ENCODE data around the gene RNASET2.
"Not testable (repeated sequence)": the region's sequence is repeated elsewhere in the genome, so short reads cannot be mapped to it uniquely, and the experiment has no call there.

The RNASET2 gene

GRCh38 chr6:166969390-166970002, 13.1 kb upstream of the RNASET2 start:
- no peak for FAIRE-seq

- no peak for FAIRE-seq
Observed at GRCh38 chr6:166966268-166966667, 9.9 kb upstream of the RNASET2 start.

GRCh38 chr6:166960609-166960978, 4.2 kb upstream of the RNASET2 start:
- no peak for FAIRE-seq

GRCh38 chr6:166959911-166960608, 3.7 kb upstream of the RNASET2 start:
- FAIRE-seq, result no peak

GRCh38 chr6:166958926-166959861, 2.8 kb upstream of the RNASET2 start:
- no peak for FAIRE-seq

- FAIRE-seq, result no peak
Observed at GRCh38 chr6:166957805-166958076, 1.4 kb upstream of the RNASET2 start.

- FAIRE-seq, result no peak
Observed at GRCh38 chr6:166957087-166957804, 896 bp upstream of the RNASET2 start.

GRCh38 chr6:166955865-166956443, 396 bp downstream of the RNASET2 start:
- FAIRE-seq, result no peak

GRCh38 chr6:166955121-166955864, 1.1 kb downstream of the RNASET2 start:
- FAIRE-seq, result no peak

GRCh38 chr6:166954118-166954713, 2.1 kb downstream of the RNASET2 start:
- no peak for FAIRE-seq

GRCh38 chr6:166952567-166953486, 3.5 kb downstream of the RNASET2 start:
- no peak for FAIRE-seq

- no peak for FAIRE-seq
Observed at GRCh38 chr6:166952121-166952520, 4.2 kb downstream of the RNASET2 start.

- FAIRE-seq, result no peak
Observed at GRCh38 chr6:166951670-166952060, 4.7 kb downstream of the RNASET2 start.

GRCh38 chr6:166950892-166951669, 5.3 kb downstream of the RNASET2 start:
- FAIRE-seq, result not testable (repeated sequence)

- no peak for FAIRE-seq
Observed at GRCh38 chr6:166950443-166950821, 5.9 kb downstream of the RNASET2 start.

GRCh38 chr6:166949528-166950442, 6.6 kb downstream of the RNASET2 start:
- no peak for FAIRE-seq

- not testable (repeated sequence) for FAIRE-seq
Observed at GRCh38 chr6:166948724-166949123, 7.6 kb downstream of the RNASET2 start.

- no peak for FAIRE-seq
Observed at GRCh38 chr6:166947251-166947650, 9.1 kb downstream of the RNASET2 start.
